ENCODE results near the gene LHX4. TPM values are rescaled to one million over a fixed set of nuclear protein-coding genes. Genes with fewer than 3 reads are reported as not detected.

LHX4 gene
- total and polyA plus RNA-seq, 2 of the 8 experiments (the other 6 are each of a cell fraction or from before 2014, with no cell fraction given), result 0.85 to 4.9 TPM

GRCh38 chr1:180225403-180225802 lies 4.7 kb upstream of the LHX4 start:
- Histone ChIP-seq H3K14ac (ENCODE audit: insufficient read length) (no peak overlapping the region), H4K8ac (ENCODE audit: extremely low read depth, insufficient read depth, low read length) (no peak overlapping the region), H2AFZ (ENCODE audit: low read length) (no peak overlapping the region), H4K20me1 (replicated peaks in 1 of 2; ENCODE audit: control insufficient read depth in 1 of 2, insufficient read depth in 2 of 2, low read length in 2 of 2) (peaks cover 0 to 2% of the 10 kb centered on the region in 2 experiments), H2BK20ac (ENCODE audit: low read length) (no peak overlapping the region), H4K5ac (ENCODE audit: insufficient read length, low read depth, low read length) (no peak overlapping the region), H2BK120ac (replicated peaks; ENCODE audit: low read depth, low read length) (no peak overlapping the region), H3K4me2 (ENCODE audit: insufficient read depth in 1 of 2, low read depth in 2 of 2, low read length in 2 of 2) (no peak overlapping the region), H3K79me1 (ENCODE audit: low read depth, low read length) (peaks cover 2% of the 10 kb centered on the region; the same call in 1 of the 2 replicates), H3K79me2 (ENCODE audit: control insufficient read depth in 1 of 2, insufficient read depth in 2 of 2, low read length in 2 of 2) (no peaks in the 10 kb centered on the region), H3K27me3 (replicated peaks in 1 of 4; ENCODE audit: control insufficient read depth in 3 of 4, extremely low read depth in 1 of 4, insufficient read depth in 3 of 4, low read length in 3 of 4) (peaks cover 10 to 31% (median 22%) of the 10 kb centered on the region in 4 experiments), H3K18ac (ENCODE audit: extremely low read depth, low read length) (no peak overlapping the region), H2BK15ac (ENCODE audit: low read length) (no peak overlapping the region), H3K23me2 (ENCODE audit: low read depth, low read length) (peaks cover 11% of the 10 kb centered on the region; the same call in 1 of the 2 replicates), H2BK5ac (ENCODE audit: low read depth, low read length) (no peak overlapping the region), H3K27ac (ENCODE audit: low read depth, low read length) (no peak overlapping the region), H3K56ac (replicated peaks; ENCODE audit: insufficient read length, low read depth, low read length) (no peak overlapping the region), H2AK5ac (ENCODE audit: low read depth, low read length) (no peak overlapping the region), H3K9ac (replicated peaks in 1 of 4; ENCODE audit: extremely low read depth in 1 of 4, low read depth in 3 of 4, low read length in 3 of 4) (no peak overlapping the region), H2BK12ac (ENCODE audit: low read depth, low read length) (no peak overlapping the region), H3K36me3 (ENCODE audit: control insufficient read depth in 2 of 4, insufficient read depth in 4 of 4, low read length in 3 of 4) (no peaks in the 10 kb centered on the region; a peak in 1 of 8 replicates), H4K91ac (replicated peaks; ENCODE audit: insufficient read length, low read length) (no peak overlapping the region), H3K4ac (replicated peaks; ENCODE audit: insufficient read length, low read depth, low read length) (no peak overlapping the region), H3K9me3 (ENCODE audit: insufficient read depth in 2 of 2, low read depth in 1 of 2, low read length in 1 of 2) (peaks cover 0 to 4% of the 10 kb centered on the region in 2 experiments; a peak in 1 of 4 replicates), H3K4me3 (ENCODE audit: extremely low read depth in 1 of 4, insufficient read depth in 2 of 4, low read depth in 3 of 4, low read length in 4 of 4) (no peak overlapping the region), H3K4me1 (replicated peaks in 1 of 4; ENCODE audit: control insufficient read depth in 3 of 4, insufficient read depth in 4 of 4, low read length in 3 of 4) (peaks cover 0 to 4% (median 2%) of the 10 kb centered on the region in 4 experiments; a peak in 2 of 7 replicates), H3K23ac (ENCODE audit: insufficient read length) (no peak overlapping the region)
- DNase-seq (ENCODE audit: low read depth in 1 of 2, low spot score in 2 of 2) (no peak), FAIRE-seq (no peak)
- ChIA-PET POLR2A (ENCODE audit: partially characterized antibody) (interaction anchor here (0.7 to 6.0 kb wide), 4 partner anchors 10 to 24 kb away, joined by 3 to 26 read pairs (median 10); no protein-coding TSS in a partner anchor), CTCF (ENCODE audit: partially characterized antibody) (interaction anchor here (0.6 to 12.4 kb wide), 14 partner anchors 9 to 716 kb away, joined by 3 to 149 read pairs (median 5); no protein-coding TSS in a partner anchor)
- TF ChIP-seq NANOG (IDR thresholded peaks at IDR 0.05; ENCODE audit: insufficient read depth, low read depth, low read length, poor library complexity, severe bottlenecking), result no peak
- peak; percentile 44; the same call in 1 of the 2 replicates for TF ChIP-seq KDM1A (IDR thresholded peaks at IDR 0.05; ENCODE audit: borderline replicate concordance, low read length)
- WGBS, 2 experiments (ENCODE audit: extremely low coverage in 1 of 2, insufficient coverage in 1 of 2, insufficient read length in 1 of 2, insufficient replicate concordance in 2 of 2, low coverage in 1 of 2, low lambda C conversion rate in 2 of 2, missing lambda C conversion rate in 1 of 2), result 83% methylated on average over 2 of the region's 2 CpGs; no CpG with 5 or more reads in 1 of the 2 experiments

Measured in H1 (cell line).